Uterus (tissue), 4 donors: ENCODE results near the gene SLC9A8. TPM values are rescaled to one million over a fixed set of nuclear protein-coding genes. Genes with fewer than 3 reads are reported as not detected.
"Not testable (repeated sequence)": the region's sequence is repeated elsewhere in the genome, so short reads cannot be mapped to it uniquely, and the experiment has no call there.

Experiments used
- DNase-seq, 2 donors: peaks; one replicate each; pipeline ENCODE4 v3.0.0-alpha.2; 2019 to 2020
- H3K27ac ChIP-seq, 2 donors: fragments of 200-600 bp; sonication (generic); 1 replicate in 1 of 2; 2 replicates in 1 of 2; pipeline ENCODE4 v1.5.1; 2016 to 2018
- H3K27me3 ChIP-seq, 2 donors: fragments of 200-600 bp; sonication (generic); one replicate each; pipeline ENCODE4 v1.5.1; 2018 to 2019; ENCODE audit warnings: control low read depth in 1 of 2
- H3K36me3 ChIP-seq, 2 donors: fragments of 200-600 bp; sonication (generic); one replicate each; pipeline ENCODE4 v1.5.1; 2019; ENCODE audit warnings: control low read depth in 1 of 2
- H3K4me1 ChIP-seq, 2 donors: fragments of 200-600 bp; sonication (generic); one replicate each; pipeline ENCODE4 v1.5.1; 2018 to 2019; ENCODE audit warnings: control low read depth in 1 of 2
- H3K4me3 ChIP-seq, 2 donors: fragments of 200-600 bp; sonication (generic); 1 replicate in 1 of 2; 2 replicates in 1 of 2; pipeline ENCODE4 v1.5.1; 2018 to 2019; ENCODE audit warnings: mild to moderate bottlenecking in 1 of 2
- H3K9me3 ChIP-seq, 2 donors: fragments of 200-600 bp; sonication (generic); one replicate each; pipeline ENCODE4 v1.5.1; 2019; ENCODE audit warnings: control low read depth in 1 of 2
- CTCF ChIP-seq, 4 experiments: fragments of 200-600 bp in 2 of 4; fragments of 450-650 bp in 2 of 4; sonication (generic) in 2 of 4; IDR thresholded peaks; one replicate each; pipeline ENCODE4 v1.5.1; 2016 to 2019; ENCODE audit warnings: antibody characterized with exemption in 4 of 4, mild to moderate bottlenecking in 2 of 4, moderate library complexity in 1 of 4
- POLR2A ChIP-seq, 2 donors: fragments of 450-650 bp; IDR thresholded peaks; one replicate each; pipeline ENCODE4 v1.6.1; 2016; ENCODE audit warnings: antibody characterized with exemption in 2 of 2, mild to moderate bottlenecking in 1 of 2, moderate library complexity in 1 of 2
- intact Hi-C: fragments of 100-400 bp; cut with DNase I; formaldehyde crosslinking; loops from one replicate; pipeline ENCODE4 v1.15.1; 2023; ENCODE audit warnings: low total_unique reads
- total RNA-seq, 4 donors: library from RNA; depleted of rRNA in 3 of 4; stranded (reverse); fragments of >200 nt in 3 of 4; gene quantifications; one replicate each; pipeline versions ENCODE4 v1.1.0 to v1.2.4, GENCODE V29; 2014 to 2023
- donor health status: DM: yes; HTN: yes; CAD: no.

Gene SLC9A8
- total RNA-seq, 4 donors from 2014 or later: 1.3 to 12.8 (median 4.3) TPM

GRCh38 chr20:49799698-49800097 lies 12.9 kb upstream of the SLC9A8 start:
- no peaks in the 10 kb centered on the region for H3K9me3 ChIP-seq
- no peaks in the 10 kb centered on the region for H3K36me3 ChIP-seq
- H3K4me1 ChIP-seq: no peaks in the 10 kb centered on the region
- TF ChIP-seq POLR2A (IDR thresholded peaks at IDR 0.05) (no peak), CTCF (IDR thresholded peaks at IDR 0.05) (no peak)
- intact Hi-C loops: no loop called here
- H3K27ac ChIP-seq: no peak overlapping the region
- H3K27me3 ChIP-seq: no peaks in the 10 kb centered on the region
- H3K4me3 ChIP-seq: no peak overlapping the region
- DNase-seq: no peak

DNA sequence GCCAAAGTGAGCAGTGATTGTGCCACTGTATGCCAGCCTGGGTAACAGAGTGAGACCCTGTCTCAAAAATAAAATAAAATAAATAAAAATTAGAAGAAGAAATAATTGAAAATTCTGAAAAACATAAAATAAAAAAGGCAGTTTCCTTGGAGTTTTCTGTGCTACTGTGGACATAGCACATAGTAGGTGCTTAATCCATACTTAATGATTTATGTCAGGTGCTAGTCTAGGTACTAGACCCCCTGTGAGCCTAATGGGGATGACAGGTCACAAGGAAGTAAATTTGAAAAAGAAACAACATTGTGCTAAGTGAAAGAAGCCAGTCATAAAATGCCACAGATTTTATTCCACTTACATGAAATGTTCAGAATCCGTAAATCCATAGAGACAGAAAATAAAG lies 9.2 kb upstream of the SLC9A8 start:
- Histone ChIP-seq H3K36me3 (no peaks in the 10 kb centered on the region), H3K4me3 (no peak overlapping the region), H3K27ac (no peak overlapping the region), H3K4me1 (no peaks in the 10 kb centered on the region), H3K9me3 (no peaks in the 10 kb centered on the region), H3K27me3 (no peaks in the 10 kb centered on the region)
- intact Hi-C loops: no loop called here
- TF ChIP-seq POLR2A (IDR thresholded peaks at IDR 0.05): no peak
- no peak for TF ChIP-seq CTCF (IDR thresholded peaks at IDR 0.05)
- DNase-seq: no peak

GRCh38 chr20:49804364-49804763 lies 8.3 kb upstream of the SLC9A8 start:
- H3K4me1 ChIP-seq: no peaks in the 10 kb centered on the region
- no peaks in the 10 kb centered on the region for H3K36me3 ChIP-seq
- no peak for TF ChIP-seq CTCF (IDR thresholded peaks at IDR 0.05)
- no peak for DNase-seq
- H3K27me3 ChIP-seq: no peaks in the 10 kb centered on the region
- no peak overlapping the region for H3K27ac ChIP-seq
- no peak overlapping the region for H3K4me3 ChIP-seq
- no peaks in the 10 kb centered on the region for H3K9me3 ChIP-seq
- intact Hi-C loops: no loop called here

- H3K27me3 ChIP-seq, H3K36me3 ChIP-seq, H3K27ac ChIP-seq, intact Hi-C loops, H3K4me3 ChIP-seq, DNase-seq, H3K9me3 ChIP-seq, H3K4me1 ChIP-seq: not testable (repeated sequence)
Observed at GRCh38 chr20:49805224-49805876, 7.3 kb upstream of the SLC9A8 start.

DNA sequence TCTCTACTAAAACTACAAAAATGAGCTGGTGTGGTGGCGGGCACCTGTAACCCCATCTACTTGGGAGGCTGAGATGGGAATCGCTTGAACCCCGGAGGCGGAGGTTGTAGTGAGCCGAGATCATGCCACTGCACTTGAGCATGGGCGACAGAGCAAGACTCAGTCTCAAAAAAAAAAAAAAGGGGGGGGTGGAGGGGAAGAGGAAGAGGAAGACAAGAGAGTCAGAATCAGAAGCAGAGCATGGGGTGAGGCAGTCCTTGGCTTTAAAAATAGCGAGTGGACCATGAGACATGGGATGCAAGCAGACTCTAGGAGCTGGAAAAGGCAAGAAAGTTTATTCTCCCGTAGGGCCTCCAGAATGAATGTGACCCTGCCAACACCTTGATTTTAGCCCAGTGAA lies 3.9 kb upstream of the SLC9A8 start:
- TF ChIP-seq POLR2A (IDR thresholded peaks at IDR 0.05) (no peak), CTCF (IDR thresholded peaks at IDR 0.05) (no peak)
- H3K9me3 ChIP-seq: no peaks in the 10 kb centered on the region
- intact Hi-C loops: no loop called here

More for the DNA sequence above, 3.9 kb upstream of the SLC9A8 start:
- no peaks in the 10 kb centered on the region for H3K36me3 ChIP-seq
- DNase-seq: no peak
- H3K27me3 ChIP-seq: no peaks in the 10 kb centered on the region
- no peaks in the 10 kb centered on the region for H3K4me1 ChIP-seq
- no peak overlapping the region for H3K4me3 ChIP-seq
- no peak overlapping the region for H3K27ac ChIP-seq
